CD4-positive, alpha-beta T cell treated with Interleukin-10 for 1 hour (primary cell): ENCODE measurements around the gene RALGPS1.

Experiments
- DNase-seq: peaks from one replicate; pipeline ENCODE4 v3.0.0-alpha.2; 2020

RALGPS1 gene

DNA sequence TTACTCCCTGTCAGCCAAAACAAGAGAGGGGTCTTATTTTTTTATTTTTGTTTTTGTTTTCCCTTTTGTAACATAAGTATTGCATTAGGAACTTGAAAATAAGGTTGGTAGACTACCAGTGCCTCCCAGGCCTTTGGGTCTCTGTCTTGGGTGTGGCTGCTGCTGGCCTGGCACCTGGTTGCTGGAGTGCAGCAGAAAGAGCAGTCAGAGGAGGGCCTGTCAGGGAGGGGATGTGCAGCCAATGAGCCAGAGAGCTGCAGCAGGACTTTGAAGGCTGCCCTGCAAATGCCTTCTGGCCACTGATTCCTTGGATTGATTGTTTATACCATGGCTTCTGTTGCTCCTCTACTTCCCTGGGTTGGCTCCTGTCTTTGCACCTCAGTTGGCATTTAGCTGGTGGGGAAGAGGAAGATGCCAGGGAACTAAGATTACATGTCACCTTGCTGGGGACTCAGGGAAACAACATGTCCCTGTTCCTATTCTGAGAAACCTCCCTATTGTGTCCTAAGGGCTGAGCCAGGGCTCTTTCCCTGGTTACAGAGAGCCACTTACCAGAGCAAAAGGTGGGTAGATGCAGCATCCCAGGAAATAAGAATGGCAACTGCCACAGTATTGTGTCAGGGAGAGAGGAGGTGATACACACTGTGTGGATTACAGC is 141.3 kb downstream of the RALGPS1 start:
- DNase-seq: no peak

DNA sequence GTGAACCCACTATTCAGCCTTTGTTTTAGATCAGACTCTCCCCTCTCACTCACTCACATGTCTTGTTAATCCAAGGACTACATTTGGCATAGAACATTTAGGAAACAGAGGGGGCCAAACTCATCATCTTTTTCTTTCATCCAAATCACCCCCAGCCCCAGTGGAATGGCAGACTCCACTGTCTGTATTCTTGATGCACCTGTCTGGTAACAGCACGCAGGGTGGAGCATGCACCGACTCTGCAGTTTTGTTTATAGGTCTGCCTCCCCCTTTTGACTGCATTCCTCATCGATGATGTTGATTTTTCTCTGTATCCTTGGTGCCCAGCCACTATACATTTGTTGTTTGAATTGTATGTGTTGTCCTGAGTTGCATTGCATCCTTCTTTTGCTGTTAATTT is 141.9 kb downstream of the RALGPS1 start:
- no peak for DNase-seq

DNA sequence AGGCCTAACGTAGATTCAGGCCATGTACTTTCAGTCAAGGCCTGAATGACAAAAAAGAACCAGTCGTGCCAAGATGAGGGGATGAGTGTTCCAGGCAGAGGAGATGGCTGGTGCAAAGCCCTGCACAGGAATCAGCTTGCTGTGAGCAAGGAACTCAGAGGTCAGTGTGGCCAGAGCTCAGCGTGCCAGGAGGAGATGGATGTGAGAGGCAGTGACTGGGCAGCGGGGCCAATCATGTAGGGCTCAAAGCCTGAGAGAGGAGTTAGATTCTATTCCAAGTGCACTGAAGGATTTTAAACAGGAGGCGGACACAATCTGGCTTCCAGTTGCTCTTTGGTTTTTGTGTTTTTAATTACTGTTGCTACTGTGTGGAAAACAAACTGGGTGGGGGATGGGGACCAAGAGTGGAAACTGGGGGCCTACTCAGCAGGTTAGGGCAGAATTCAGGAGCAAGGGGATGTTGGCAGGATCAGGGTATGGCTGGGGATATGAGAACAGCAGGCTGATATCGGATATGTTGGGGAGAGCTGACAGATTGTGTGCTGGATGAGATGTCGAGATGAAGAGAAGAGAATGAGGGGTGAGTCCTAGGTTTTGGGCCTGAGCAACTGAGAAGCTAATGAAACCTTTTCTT is 143.5 kb downstream of the RALGPS1 start:
- DNase-seq: no peak

DNA sequence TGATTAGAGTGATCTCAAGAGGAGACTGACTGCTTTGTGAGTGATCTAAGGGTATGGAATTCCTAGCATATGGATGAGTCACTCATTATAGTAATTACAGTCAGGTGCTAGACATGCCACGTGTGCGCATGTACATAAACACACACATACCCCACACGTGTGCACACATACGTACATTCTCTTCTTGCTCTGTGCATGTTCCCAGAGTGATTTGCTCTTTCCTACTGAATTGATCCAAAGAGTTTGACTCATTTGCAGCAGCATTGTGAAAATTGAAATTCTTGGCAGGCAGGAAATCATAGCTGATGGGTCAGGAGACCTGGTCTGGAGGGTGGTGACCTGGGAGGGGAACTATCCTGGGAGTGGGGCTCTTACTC is 144.1 kb downstream of the RALGPS1 start:
- DNase-seq: no peak

DNA sequence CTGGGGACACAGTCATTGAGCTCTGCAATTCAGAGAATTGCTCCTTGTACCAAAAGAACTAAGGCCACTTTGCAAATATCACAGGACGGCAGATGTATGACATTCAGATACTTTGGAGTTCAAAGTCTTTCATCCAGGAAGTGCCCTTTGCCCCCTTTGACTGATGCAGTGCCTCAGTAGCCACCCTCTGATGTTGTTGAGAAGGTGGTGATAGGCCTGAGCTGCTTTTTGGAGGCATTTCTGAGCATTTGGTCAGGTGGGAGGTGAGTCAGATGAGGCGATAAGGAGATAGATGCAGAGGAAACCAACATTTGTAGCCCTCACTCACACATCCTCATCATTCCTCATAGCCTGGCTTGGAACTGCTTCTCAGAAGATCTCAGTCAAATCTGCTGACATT is 144.4 kb downstream of the RALGPS1 start:
- no peak for DNase-seq

DNA sequence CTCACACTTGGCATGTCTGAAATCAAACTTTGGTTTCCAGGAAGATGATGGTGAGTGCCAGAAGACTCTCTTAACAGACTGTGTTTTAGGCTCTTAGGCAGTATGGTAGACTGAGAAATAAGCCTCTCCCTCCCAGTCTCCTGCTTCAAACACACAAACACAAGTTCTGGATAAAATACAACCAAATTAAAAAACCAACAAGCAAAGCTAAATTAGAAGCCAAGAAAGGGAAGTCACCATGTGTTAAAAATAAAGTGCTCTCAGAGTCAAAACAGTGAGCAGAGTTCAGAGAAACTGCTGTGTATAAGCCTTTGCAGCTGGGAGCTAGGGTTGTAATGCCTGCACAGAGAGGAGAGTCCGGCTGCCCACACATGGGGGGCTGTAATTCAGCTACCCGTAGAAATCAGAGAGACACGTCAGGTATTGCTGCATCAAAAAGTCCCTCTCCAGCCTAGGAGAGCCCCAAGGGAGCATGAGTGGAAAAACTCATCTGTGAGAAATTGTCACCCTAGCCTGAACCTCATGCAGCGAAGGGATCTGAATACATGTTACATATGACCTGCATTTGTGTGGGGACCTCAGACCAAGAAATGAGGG is 145.3 kb downstream of the RALGPS1 start:
- no peak for DNase-seq

DNA sequence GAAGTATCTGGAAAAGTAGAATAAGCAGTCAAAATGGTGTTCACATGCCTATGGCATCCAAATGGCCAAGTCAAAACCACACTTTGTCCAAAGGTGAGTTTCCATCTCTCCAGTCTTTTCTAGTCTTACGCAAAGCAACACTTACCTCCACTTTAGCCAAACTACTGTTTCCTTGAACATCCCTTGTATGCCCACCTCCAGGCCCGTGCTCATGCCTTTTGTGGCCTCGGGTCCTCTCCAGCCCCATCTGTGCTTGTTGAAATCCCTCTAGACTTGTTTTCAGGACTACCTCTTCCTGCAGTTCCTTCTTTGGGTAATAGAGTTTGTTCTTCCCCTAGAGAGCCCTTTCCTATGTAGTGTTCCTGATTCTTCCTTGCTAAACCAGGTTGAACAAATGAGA is 146.8 kb downstream of the RALGPS1 start:
- DNase-seq: no peak

DNA sequence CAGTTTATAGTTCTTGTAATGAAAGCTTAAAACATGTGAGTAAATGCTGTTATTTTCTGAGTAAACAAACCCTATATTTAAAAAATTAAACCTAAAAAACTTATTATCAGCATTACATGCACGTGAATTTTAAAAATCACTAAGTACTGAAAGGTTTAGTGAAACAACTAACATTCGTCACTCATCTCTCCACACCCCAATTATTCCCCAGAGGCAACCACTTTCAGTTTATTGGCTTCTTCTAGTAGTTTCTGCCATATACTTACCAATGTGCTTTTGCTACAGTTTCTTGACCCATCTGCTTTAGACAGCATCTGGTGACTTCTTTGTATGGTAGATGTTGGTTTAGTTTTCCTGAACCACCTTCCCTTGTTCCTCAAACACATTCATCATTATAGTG is 149.8 kb downstream of the RALGPS1 start:
- no peak for DNase-seq

DNA sequence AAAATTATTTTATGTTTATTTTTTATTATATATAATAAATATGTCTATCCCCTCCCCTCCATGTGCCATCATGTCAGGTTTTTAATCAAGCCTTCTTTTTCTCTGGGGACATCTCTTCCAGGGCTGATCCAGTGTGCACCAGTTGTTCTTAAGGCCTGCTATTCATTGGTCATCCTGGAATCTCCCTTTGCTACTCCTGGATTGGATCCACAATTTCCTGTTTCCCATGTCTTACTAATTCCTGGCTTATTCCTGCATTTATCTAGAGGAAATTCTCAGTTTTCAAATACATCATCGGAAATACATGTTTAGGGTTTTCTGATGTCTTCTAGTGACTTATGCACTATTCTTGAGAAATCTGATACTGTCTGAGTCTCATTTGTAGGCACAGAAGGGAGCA is 151.0 kb downstream of the RALGPS1 start:
- no peak for DNase-seq

DNA sequence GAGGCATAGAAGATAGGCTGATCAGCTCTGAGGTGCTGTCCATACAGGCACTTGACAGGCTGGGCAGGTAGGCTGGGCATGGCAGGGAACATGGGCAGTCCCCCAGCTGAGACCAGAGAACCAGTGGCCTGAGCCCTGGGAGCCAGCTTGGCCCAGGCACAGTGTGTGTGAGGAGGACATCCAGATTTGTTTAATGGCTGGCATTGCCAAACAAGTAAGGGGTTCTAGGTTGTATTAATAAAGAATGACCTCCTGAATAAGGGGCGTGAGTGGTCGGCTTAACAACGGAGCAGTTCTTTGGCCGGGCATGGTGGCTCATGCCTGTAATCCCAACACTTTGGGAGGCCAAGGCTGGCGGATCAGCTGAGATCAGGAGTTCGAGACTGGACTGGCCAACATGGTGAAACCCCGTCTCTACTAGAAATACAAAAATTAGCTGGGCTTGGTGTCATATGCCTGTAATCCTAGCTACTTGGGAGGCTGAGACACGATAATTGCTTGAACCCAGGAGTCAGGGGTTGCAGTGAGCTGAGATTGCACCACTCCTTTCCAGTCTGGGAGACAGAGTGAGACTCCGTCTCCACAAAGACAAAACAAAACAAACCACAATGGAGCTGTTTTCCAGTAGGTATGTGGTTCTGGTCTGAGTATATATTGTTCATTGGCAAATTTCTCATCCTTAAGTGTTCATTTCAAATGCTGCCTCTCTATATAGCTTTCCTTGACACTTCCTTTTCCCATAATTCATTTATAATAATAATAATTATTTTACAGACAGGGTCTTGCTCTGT is 151.7 kb downstream of the RALGPS1 start:
- DNase-seq: no peak

DNA sequence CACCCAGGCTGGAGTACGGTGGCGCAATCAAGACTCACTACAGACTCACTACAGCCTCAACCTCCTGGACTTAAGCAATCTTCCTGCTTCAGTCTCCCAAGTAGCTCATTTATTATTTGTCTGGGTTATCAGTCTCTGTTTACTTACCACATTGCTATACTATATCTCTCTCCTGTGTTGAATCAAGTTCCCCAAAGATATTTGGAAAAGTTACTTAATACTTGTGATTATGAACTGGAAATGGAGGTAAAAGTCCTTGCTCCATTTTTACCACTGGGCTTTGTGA is 152.2 kb downstream of the RALGPS1 start:
- no peak for DNase-seq

DNA sequence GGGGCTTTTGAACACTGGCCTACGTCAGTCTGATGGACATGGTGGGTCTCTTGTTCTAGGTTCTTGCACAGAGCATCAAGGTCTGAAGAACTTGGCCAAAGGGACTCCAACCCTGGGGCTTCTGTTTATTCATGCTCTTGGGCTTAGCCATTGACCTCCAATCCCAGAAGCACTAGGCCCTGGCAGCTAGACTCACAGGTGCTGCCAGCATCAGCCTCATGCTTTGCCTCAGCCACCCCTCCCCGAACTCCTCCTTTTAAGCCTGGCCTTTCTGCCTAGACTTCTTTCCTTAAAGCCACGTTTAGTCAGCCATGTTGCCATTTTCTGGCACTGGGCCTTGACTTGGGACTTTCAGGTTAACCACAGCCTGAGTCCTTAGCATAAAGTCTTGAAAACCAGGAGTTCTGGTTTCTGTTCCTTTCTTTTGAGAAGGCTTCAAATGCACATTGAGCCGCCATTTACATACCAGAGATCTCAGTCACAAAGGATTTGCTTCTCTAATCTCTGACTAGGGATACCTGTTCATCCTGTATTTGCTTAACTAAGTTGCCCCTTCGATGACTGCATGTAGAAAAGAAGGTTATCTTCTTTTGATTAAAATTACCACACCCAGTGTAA is 153.1 kb downstream of the RALGPS1 start:
- DNase-seq: no peak

DNA sequence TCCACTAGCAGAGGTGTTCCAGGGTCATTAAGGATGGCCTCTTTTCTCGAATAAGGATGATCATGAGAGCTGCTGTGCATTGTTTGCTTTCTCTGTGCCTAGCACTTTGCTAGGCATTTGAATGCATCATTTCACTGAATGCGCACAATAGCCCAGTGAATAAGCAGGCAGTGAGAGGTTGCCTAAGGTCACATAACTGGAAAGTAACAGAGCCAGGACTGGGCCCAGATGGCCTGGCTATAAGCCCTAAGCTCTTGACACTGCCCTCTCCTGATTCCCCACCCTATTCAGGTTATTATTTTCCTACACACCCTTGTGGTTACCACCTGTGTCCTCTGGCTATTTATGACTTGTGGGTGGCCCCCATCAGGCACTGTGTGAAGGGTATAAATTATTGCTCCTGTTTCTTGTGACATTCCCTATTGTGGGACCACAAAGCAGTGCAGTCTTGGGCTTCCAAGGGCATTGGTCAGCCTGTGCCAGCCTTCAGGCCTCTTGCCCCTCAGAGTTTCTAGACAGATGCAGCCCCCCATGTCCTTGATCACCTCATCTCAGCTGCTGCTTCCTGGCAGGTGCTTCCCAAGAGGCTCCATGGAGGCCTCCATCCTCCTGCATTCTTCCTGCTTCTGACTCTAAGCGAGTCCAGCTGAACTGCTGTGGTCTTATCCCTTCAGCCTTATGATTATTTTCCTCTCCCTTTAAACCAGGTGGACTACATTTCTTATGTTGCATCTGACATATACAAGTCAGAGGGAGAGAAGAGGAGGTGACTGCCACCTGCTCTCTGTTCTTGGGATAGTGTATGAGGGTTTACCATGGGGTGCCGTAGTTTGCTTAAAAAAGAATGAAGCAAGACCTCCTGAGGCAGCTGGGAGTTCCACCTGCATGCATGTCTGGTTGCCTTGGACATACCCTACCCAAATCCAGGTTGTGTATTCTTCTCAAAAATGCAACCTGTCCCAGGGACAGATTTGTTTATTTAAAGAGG is 160.3 kb downstream of the RALGPS1 start:
- no peak for DNase-seq

DNA sequence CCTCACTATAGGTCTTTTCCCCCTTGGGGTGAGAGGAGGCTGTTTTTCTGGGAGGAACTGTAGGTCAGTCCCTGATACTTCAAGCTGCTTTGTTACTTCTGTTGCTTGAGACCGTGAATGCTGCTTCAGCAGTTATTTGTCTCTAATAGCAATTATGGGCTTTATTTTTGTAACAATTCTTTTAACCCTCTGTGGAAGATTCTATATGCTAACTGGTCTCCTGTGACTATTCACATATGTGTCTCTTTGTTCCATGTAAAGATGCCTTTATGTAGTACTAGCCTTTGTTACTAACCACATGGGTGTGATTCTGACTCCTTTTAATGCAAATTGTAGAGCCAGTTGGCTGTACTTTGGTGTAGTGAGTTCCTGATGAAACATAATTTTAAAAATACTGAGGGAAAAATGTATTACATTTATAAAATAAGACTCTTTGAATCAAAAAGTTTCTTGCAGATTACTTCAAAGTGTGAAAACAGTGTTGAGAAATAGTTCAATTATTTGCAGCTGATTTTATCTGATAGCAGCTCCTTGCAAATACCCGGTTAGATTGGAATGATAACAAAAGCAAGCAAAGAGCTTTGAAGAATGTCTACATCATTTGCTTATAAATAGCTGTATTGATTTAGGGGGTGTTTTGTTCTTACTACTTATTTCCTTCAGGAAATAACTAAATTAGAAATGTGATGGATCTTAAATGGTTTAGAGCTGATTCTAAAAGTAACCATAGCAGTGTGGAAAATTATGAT is 161.2 kb downstream of the RALGPS1 start:
- no peak for DNase-seq

DNA sequence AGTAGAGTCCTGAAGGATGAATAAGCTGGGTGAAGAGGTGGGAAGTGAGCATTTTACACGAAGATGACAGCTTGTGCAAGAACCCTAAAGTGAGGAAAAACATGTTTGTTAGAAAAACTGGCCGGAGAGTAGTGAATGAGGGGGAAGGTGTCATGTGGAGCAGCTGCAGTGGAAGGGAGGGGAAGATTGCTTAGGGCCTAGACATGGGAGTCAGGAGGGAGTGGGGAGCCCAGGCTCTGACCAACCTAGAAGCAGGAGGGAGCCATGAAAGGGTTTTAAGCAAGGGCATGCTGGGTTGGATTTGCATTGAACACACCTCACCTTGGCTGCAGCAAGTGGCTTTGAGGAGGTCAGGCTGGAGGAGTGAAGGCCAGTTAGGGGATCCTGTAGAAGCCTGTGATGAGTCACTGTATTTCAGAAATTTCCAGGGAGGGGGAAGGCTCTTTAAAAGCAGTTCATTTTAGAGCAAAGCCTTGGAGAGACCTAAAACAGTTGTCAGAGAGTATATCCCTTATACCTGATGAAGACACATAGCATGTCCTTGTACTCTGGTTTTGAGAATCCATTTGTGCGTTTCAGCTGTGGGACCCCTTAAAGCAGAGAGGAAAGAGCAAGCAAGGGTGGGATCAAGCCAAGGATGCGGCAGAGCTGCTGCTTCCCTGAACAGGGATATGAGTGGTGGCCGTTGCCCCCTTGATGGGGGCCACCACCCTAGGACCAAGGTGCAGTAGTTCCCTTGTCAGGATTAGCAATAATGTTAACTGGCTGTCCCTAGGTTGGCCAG is 162.5 kb downstream of the RALGPS1 start:
- no peak for DNase-seq

DNA sequence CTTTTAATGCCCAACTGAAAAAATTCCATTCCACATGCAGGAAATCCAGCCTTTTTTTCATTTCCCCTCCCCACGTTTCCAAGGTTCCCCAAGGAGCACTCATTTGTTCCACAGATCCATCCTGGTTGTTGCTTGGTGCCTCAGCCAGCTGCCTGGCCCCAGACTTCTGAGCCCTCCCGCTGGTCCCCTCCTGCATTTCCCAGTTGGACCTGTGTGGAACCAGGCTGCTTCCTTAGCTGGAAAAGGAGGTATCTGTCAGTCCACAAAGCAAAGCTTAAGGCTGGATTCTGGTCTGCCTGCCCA is 163.0 kb downstream of the RALGPS1 start:
- no peak for DNase-seq

DNA sequence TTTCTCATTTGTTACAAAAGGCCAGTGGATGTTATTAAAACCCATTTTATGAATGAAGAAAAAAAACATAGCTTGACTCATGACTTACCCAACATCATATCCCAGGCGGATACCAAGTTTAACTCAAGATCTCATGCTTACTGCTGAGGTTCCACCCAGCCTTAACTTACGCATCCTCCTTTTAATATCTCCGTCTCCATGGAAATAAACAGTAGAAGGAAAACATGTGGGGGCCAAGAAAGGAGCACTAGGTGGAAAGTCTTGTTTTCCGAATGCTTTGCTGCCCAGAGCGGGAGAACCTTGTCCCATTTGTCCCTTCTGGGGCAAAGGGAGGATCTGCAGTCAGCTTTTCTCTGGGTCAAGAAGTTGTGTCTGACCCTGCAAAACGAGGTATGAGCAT is 163.8 kb downstream of the RALGPS1 start:
- DNase-seq: no peak

DNA sequence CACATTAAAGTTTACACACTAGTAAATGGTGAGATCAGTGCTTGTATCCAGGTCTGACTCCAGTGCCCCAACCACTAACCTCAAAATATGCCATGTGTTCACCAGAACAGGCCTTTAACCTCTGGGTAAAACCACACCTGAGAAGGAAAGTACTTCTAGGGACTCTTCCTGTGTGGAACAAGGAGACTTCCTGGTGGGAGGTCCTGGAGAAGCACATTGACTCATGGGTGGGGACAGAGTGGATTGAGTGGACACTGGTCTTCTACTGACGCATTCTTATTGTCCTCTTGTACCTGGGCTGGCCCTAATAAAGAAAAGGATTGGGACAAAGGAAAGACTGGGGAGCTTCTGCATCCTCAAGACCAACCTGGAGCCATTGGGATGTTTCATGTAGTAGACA is 164.4 kb downstream of the RALGPS1 start:
- no peak for DNase-seq

DNA sequence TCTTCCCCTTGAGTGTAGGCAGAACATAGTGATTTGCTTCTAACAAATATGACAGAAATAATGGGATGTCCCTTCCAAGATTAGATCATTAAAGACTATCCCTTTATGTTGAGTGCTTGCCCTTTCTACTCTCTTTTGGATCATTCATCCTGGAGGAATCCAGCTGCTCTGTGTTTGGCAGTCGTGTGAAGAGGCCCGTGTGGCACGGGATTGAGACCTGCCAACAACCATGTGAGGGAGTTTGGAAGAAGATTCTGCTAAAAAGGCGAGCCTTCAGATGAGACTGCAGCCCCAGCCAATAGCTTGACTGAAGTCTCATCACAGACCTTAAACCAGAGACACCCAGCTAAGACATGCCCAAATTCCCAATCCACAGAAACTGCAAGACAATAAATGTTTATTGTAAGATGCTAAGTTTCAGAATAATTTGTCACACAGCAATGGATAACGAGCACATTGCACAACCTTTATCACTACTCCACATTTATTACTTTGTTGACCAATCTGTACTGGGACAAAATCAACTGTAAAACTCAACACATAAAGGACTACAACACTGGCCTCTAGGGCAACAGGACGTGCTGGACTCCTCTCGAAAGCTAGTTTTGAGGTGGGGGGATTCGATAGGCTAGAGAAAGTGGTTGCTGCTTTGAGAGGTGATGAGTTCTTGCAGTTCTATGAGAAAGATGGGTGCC is 165.0 kb downstream of the RALGPS1 start:
- DNase-seq: no peak
